CD4-positive, alpha-beta T cell treated with Interleukin-12 subunit alpha and Interleukin-12 subunit beta, for 1 hour (primary cell): ENCODE data around the gene AGPAT4.

ENCODE experiments used
- DNase-seq: peaks from one replicate; pipeline ENCODE4 v3.0.0-alpha.2; 2020

AGPAT4 gene

GRCh38 chr6:161105408-161105807 is 168.5 kb downstream of the AGPAT4 start:
- no peak for DNase-seq

- DNase-seq: no peak
These were observed 168.9 kb downstream of the AGPAT4 start for GRCh38 chr6:161104966-161105365.

- DNase-seq: no peak
These were observed 170.4 kb downstream of the AGPAT4 start for GRCh38 chr6:161103475-161103874.

GRCh38 chr6:161101517-161101916 is 172.3 kb downstream of the AGPAT4 start:
- DNase-seq: no peak

GRCh38 chr6:161100072-161100471 is 173.8 kb downstream of the AGPAT4 start:
- DNase-seq: no peak

GRCh38 chr6:161095916-161096315 is 177.9 kb downstream of the AGPAT4 start:
- DNase-seq: no peak

GRCh38 chr6:161094955-161095354 is 178.9 kb downstream of the AGPAT4 start:
- no peak for DNase-seq

- DNase-seq: no peak
These were observed 181.7 kb downstream of the AGPAT4 start for GRCh38 chr6:161091972-161092701.

- no peak for DNase-seq
These were observed 182.7 kb downstream of the AGPAT4 start for GRCh38 chr6:161091151-161091550.

GRCh38 chr6:161088676-161089328 is 185.1 kb downstream of the AGPAT4 start:
- DNase-seq: no peak

- DNase-seq: no peak
These were observed 188.6 kb downstream of the AGPAT4 start for GRCh38 chr6:161085246-161085645.

GRCh38 chr6:161082215-161082614 is 191.6 kb downstream of the AGPAT4 start:
- no peak for DNase-seq

GRCh38 chr6:161080263-161080970 is 193.4 kb downstream of the AGPAT4 start:
- peak; percentile 41 for DNase-seq
